COLO829 (cell line): Measurements from ENCODE around the gene WDFY3.
"Not testable (repeated sequence)": the region's sequence is repeated elsewhere in the genome, so short reads cannot be mapped to it uniquely, and the experiment has no call there.

Source experiments
- DNase-seq: peaks from one replicate; pipeline ENCODE4 v3.0.0; 2012; ENCODE audit warnings: low spot score

The WDFY3 gene

GRCh38 chr4:84857296-84857695 is 109.2 kb downstream of the WDFY3 start:
- DNase-seq: no peak

GRCh38 chr4:84856468-84857049 is 109.9 kb downstream of the WDFY3 start:
- DNase-seq: no peak

GRCh38 chr4:84855774-84856173 is 110.7 kb downstream of the WDFY3 start:
- peak; percentile 6 for DNase-seq

DNA sequence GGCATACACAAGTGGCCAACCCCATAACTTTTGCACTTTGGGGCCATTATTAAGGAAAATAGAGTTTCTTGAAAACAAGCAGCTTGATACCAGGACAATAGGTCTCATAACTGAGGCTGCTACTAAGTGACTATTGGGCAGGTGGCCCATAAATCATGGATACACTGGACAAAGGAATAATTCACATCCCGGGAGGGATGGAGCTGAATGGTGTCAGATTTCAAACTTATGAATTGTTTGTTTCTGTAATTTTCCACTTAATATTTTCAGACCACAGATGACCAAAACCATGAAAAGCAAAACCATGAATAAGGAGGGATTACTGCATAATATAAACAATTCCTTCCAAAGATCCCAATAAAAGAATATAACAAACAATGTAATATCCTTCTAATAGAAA is 114.4 kb downstream of the WDFY3 start:
- peak; percentile 49 for DNase-seq

DNA sequence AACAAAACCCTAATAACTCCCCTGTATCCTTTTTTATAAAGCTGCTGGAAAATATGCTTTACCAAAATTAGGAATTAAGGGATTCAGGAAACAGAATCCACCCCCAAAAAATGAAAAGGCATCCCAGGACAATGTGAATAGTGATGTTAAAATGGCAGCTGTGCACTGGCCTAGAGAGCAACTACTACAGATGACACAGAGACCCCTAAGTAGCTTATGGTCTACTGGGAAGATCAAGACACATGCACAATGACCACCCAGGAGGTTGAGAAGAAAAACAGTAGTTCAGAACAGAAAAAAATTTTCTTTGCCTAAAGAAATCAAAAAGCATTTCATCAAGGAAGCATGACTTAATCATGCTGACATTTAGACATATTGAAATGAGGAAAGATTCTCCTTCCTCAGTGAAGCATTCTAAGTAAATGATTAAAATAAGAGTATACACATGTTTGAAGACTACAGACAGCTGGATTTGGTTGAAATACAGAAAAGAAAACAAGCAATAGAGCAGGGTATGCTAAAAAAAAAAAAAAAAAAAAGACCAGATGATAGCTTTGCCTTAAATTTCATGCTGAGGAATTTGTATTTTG is 117.3 kb downstream of the WDFY3 start:
- no peak for DNase-seq

DNA sequence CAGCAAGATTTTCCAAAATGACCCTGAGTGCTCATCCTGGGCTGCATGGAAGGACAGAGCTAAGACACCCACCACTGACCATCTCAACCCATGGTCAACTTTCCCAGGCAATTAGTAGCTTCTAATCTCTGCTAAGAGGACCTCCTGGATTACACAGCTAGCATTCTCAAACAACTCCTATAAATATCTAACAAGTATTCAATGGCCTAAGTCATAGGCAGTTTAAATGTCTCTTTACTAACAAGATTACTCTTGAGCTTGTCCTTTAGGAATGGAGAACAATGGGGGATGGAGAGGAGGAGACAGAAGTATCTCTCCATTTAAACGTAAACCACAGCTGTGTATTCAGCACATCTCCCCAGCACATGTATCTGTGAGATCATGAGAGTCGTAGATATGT is 118.1 kb downstream of the WDFY3 start:
- no peak for DNase-seq

- DNase-seq: no peak
Measured at GRCh38 chr4:84847978-84848377, 118.5 kb downstream of the WDFY3 start.

DNA sequence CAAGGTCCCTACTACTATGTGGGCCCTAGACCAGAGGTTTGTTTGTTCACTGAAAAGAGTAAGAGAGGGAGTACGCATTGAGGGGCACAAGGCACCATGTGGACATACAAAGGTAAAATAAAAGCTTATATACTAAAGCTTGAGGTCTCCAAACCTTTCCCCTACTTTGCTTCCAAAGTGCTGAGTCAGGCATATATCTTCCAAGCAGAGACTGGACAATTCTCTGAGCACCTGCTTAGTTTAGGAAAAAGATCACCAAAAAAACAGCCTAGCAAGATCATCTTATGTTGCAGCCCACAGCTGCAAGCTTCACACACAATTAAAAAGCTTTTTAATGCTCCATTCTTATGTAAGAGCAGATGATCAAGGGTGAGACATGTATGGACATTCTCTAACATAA is 119.5 kb downstream of the WDFY3 start:
- DNase-seq: no peak

- no peak for DNase-seq
Measured at GRCh38 chr4:84841435-84841834, 125.1 kb downstream of the WDFY3 start.

GRCh38 chr4:84837751-84838150 is 128.7 kb downstream of the WDFY3 start:
- no peak for DNase-seq

DNA sequence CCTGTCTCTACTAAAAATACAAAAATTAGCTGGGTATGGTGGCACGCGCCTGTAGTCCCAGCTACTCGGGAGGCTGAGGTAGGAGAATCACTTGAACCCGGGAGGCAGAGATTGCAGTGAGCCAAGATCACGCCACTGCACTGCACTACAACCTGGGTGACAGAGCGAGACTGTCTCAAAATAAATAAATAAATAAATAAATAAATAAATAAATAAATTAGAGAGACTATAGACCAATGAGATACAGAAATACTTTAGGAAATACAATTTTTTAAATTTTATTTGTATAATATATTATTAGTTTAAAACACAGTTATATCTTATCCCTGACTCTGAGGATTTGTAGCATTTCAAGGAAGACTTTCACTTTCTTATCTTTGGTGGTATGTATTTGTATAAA is 136.9 kb downstream of the WDFY3 start:
- DNase-seq: not testable (repeated sequence)

DNA sequence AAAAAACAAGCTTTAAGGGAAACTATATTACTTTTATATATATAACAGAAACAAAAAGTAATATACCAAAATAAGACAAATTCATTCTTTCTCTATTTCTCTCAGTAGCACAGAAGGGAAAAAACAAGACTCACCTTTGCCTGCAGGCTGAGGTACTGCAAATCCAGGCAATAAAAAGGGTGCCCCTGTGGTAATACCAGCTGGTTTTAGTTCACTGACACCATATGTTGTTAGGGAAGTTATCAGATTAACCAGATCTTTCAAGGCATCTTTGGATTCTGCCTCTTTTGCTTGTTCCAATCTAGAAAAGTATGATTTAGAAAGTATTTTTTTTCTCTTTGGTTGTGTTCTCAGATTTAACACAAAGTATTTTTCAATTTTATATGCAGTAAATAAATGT is 139.8 kb downstream of the WDFY3 start:
- no peak for DNase-seq

- DNase-seq: no peak
Measured at GRCh38 chr4:84825701-84826341, 140.7 kb downstream of the WDFY3 start.

GRCh38 chr4:84821064-84821463 is 145.4 kb downstream of the WDFY3 start:
- DNase-seq: no peak

- DNase-seq: peak; percentile 21
Measured at GRCh38 chr4:84814094-84814750, 152.3 kb downstream of the WDFY3 start.

DNA sequence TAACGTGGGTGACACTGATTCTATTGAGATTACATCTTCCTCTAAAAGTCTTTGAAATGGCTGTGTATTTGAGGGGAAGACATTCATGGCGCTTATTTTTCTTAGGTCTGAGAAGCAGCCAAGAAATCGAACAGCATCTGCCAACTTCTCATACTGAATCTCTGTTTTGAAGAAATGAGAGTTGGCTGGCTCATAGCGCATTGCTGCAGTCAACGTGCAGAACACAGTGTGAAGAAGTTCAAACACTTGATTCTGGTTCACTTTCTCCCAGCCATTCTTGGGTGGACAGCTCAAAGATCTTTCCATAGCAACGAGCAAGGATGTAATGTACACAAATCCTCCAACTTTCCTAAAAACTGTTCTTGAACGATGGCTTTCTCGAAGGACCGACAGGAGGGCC is 156.5 kb downstream of the WDFY3 start:
- no peak for DNase-seq

- no peak for DNase-seq
Measured at GRCh38 chr4:84808332-84808731, 158.2 kb downstream of the WDFY3 start.

DNA sequence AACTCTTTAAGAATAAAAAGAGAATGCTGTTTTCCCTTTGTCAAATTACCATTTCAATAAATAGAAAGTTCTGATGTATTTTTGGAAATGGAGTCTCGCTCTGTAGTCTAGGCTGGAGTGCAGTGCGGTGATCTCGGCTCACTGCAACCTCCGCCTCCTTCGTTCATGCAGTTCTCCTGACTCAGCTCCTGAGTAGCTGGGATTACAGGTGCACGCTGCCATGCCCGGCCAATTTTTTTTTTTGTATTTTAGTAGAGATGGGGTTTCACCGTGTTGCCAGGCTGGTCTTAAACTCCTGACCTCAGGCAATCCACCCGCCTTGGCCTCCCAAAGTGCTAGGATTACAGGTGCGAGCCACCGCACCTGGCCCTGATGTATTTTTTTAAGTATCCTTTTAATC is 159.9 kb downstream of the WDFY3 start:
- not testable (repeated sequence) for DNase-seq

DNA sequence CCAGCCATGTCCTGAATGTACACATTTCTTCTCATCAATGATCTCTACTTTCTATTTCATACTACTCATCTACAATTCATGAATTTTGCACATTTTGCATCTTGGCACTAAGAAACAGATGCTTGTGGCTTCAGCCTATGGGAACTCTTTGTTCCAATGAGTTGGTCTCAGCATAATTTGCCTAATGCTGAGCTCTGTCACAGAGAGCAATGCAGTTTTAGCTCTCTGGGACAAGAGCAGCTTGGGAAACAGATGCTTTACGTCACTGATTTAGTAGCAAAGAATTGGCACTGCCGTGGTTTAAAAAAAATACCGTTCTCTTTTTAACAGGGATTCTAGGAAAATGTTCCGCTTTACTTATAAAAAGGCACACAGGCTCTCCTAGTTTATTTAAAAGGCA is 162.4 kb downstream of the WDFY3 start:
- DNase-seq: no peak

- DNase-seq: no peak
Measured at GRCh38 chr4:84803720-84804119, 162.8 kb downstream of the WDFY3 start.

- no peak for DNase-seq
Measured at GRCh38 chr4:84803116-84803515, 163.4 kb downstream of the WDFY3 start.

DNA sequence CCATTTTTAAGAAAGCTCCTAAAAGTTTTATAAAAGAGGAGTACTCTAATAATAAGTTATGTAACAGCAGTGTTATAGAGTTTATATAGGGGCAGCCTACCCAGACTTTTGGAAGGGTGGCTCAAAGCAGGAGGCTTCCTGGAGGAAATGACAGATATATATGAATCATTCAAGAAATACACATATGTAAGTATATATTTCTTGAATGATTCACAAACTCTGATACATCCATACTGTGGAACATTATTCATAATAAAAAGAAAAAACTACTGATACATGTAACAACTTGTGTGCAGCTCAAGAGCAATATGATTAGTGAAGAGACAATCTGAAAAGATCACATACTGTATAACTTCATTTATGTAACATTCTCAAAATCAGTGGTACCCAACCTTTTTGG is 166.2 kb downstream of the WDFY3 start:
- DNase-seq: no peak

DNA sequence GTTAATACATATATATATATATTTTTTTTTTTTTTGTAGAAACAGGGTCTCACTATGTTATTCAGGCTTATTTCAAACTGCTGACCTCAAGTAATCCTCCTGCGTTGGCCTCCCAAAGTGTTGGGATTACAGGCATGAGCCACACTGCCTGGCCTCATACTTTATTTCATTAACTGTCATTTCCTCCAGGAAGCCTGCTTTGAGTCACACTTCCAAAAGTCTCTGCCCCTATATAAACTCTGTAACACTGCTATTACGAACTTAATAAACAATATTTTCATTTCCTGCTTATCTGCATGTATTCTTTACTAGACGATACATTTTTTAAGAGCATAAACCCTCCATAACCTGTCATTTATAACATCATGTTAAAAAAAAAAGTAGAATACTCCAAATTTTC is 167.2 kb downstream of the WDFY3 start:
- DNase-seq: no peak
